SK-N-SH (cell line): ENCODE data around the gene DSCAML1. TPM values are rescaled to one million over a fixed set of nuclear protein-coding genes. Genes with fewer than 3 reads are reported as not detected.

Experiments used
- CTCF ChIA-PET: fragments of 300-600, 350-600 bp; formaldehyde crosslinking; extraction: SDS; loops from one replicate; lab custom pipeline; 2021; lab: Yijun Ruan, JAX
- POLR2A ChIA-PET: fragments of 350-600 bp; sonication (Branson Sonifier 250); formaldehyde crosslinking; extraction: SDS; loops from one replicate; lab custom pipeline; 2020; ENCODE audit warnings: antibody characterized with exemption, inconsistent platforms; lab: Yijun Ruan, JAX
- DNase-seq: peaks from one replicate; pipeline ENCODE4 v3.0.0; 2012
- H2AFZ ChIP-seq: fragments of 200-600 bp; sonication (generic); 2 replicates; pipeline ENCODE4 v1.8.1; 2016; ENCODE audit warnings: antibody characterized with exemption, mild to moderate bottlenecking, low read depth
- H3F3A ChIP-seq: fragments of 200-600 bp; sonication (generic); replicated peaks from 2 replicates; pipeline ENCODE3; 2016; ENCODE audit warnings: antibody characterized with exemption, mild to moderate bottlenecking; ENCODE audit not compliant: insufficient read depth
- H3K27ac ChIP-seq, 2 experiments: fragments of 200-500 bp in 1 of 2; fragments of 200-600 bp in 1 of 2; sonication (Bioruptor generic) in 1 of 2; sonication (generic), shearing (Covaris generic) in 1 of 2; 2 replicates each; pipeline versions ENCODE4 v1.5.1 to v1.6.1; 2014 to 2016; ENCODE audit warnings: low read depth in 2 of 2, inconsistent platforms in 1 of 2, low read length in 1 of 2, mild to moderate bottlenecking in 1 of 2, mixed read lengths in 1 of 2
- H3K27me3 ChIP-seq: fragments of 200-600 bp; sonication (generic), shearing (Covaris generic); 2 replicates; pipeline ENCODE4 v1.6.1; 2016; ENCODE audit warnings: mixed run types; ENCODE audit not compliant: insufficient read depth
- H3K36me3 ChIP-seq, 2 experiments: fragments of 200-500 bp in 1 of 2; fragments of 200-600 bp in 1 of 2; sonication (Bioruptor generic) in 1 of 2; sonication (generic) in 1 of 2; replicated peaks in 1 of 2; 2 replicates each; pipeline versions ENCODE3 to v1.5.1; 2014 to 2016; ENCODE audit warnings: low read length in 1 of 2, mild to moderate bottlenecking in 1 of 2; ENCODE audit not compliant: insufficient read depth in 2 of 2, control insufficient read depth in 1 of 2
- H3K4me1 ChIP-seq, 2 experiments: fragments of 200-500 bp in 1 of 2; fragments of 200-600 bp in 1 of 2; sonication (Bioruptor generic) in 1 of 2; sonication (generic), shearing (Covaris generic) in 1 of 2; 2 replicates each; pipeline versions ENCODE4 v1.5.1 to v1.6.1; 2014 to 2016; ENCODE audit warnings: low read depth in 1 of 2, low read length in 1 of 2, mixed run types in 1 of 2; ENCODE audit not compliant: insufficient read depth in 2 of 2, control insufficient read depth in 1 of 2
- H3K4me2 ChIP-seq: fragments of 200-600 bp; sonication (generic), shearing (Covaris generic); 2 replicates; pipeline ENCODE4 v1.6.1; 2017; ENCODE audit warnings: mixed run types
- H3K4me3 ChIP-seq, 2 experiments: fragments of 200-500 bp in 1 of 2; fragments of 200-600 bp in 1 of 2; sonication (Bioruptor generic) in 1 of 2; sonication (generic), shearing (Covaris generic) in 1 of 2; 2 replicates each; pipeline versions ENCODE4 v1.5.1 to v1.8.1; 2014 to 2016; ENCODE audit warnings: low read depth in 2 of 2, inconsistent platforms in 1 of 2, low read length in 1 of 2, mild to moderate bottlenecking in 1 of 2, mixed read lengths in 1 of 2, moderate library complexity in 1 of 2
- H3K79me2 ChIP-seq: fragments of 200-600 bp; sonication (generic); 2 replicates; pipeline ENCODE4 v1.8.1; 2017; ENCODE audit warnings: mild to moderate bottlenecking; ENCODE audit not compliant: insufficient read depth
- H3K9ac ChIP-seq: fragments of 200-600 bp; sonication (generic); 2 replicates; pipeline ENCODE4 v1.6.1; 2017; ENCODE audit warnings: mixed run types
- H3K9me2 ChIP-seq: fragments of 200-600 bp; sonication (generic); 2 replicates; pipeline ENCODE4 v1.6.1; 2017; ENCODE audit warnings: mixed run types
- H3K9me3 ChIP-seq: fragments of 200-600 bp; sonication (generic); 2 replicates; pipeline ENCODE4 v1.6.1; 2017; ENCODE audit warnings: mixed run types, mild to moderate bottlenecking, moderate library complexity
- H4K20me1 ChIP-seq: fragments of 200-600 bp; sonication (generic); 2 replicates; pipeline ENCODE4 v1.6.1; 2017; ENCODE audit warnings: mild to moderate bottlenecking, mixed run types; ENCODE audit not compliant: insufficient read depth
- CHD2 ChIP-seq: fragments of 150-350 bp; IDR thresholded peaks from 2 replicates; pipeline ENCODE4 v1.6.1; 2018; ENCODE audit warnings: low read length; ENCODE audit not compliant: partially characterized antibody
- CTCF ChIP-seq: fragments of 200-600 bp; sonication (generic); IDR thresholded peaks from 2 replicates; pipeline ENCODE4 v1.6.1; 2017; ENCODE audit warnings: antibody characterized with exemption, mild to moderate bottlenecking, moderate library complexity
- EZH2phosphoT487 ChIP-seq: fragments of 200-600 bp; sonication (generic); IDR thresholded peaks from 2 replicates; pipeline ENCODE4 v1.6.1; 2017; ENCODE audit warnings: low read depth, mixed run types, mild to moderate bottlenecking, antibody characterized with exemption, moderate library complexity, borderline replicate concordance
- FOXM1 ChIP-seq: IDR thresholded peaks from 2 replicates; pipeline ENCODE4 v1.4.0; 2012; ENCODE audit warnings: low read depth, mild to moderate bottlenecking
- GABPA ChIP-seq: IDR thresholded peaks from 2 replicates; pipeline ENCODE4 v1.4.0; 2012; ENCODE audit warnings: low read depth, mild to moderate bottlenecking
- GATA2 ChIP-seq: sonication (generic); formaldehyde crosslinking; IDR thresholded peaks from 2 replicates; pipeline ENCODE4 v1.5.0; 2020; ENCODE audit warnings: mild to moderate bottlenecking, missing genetic modification reagents
- MEF2A ChIP-seq: IDR thresholded peaks from 2 replicates; pipeline ENCODE4 v1.4.0; 2012; ENCODE audit warnings: low read depth, borderline replicate concordance
- MXI1 ChIP-seq: IDR thresholded peaks from 2 replicates; pipeline ENCODE4 v1.6.1; 2012; ENCODE audit warnings: mild to moderate bottlenecking, low read depth, low read length, improper control_type of control experiment
- RAD21 ChIP-seq: IDR thresholded peaks from 2 replicates; pipeline ENCODE4 v1.6.1; 2012; ENCODE audit warnings: mild to moderate bottlenecking, low read length
- RCOR1 ChIP-seq: fragments of 150-350 bp; IDR thresholded peaks from 2 replicates; pipeline ENCODE4 v1.6.1; 2017; ENCODE audit warnings: antibody characterized with exemption, low read length
- REST ChIP-seq: IDR thresholded peaks from 2 replicates; pipeline ENCODE4 v1.6.1; 2012; ENCODE audit warnings: mild to moderate bottlenecking, low read depth, low read length, moderate library complexity
- RXRA ChIP-seq: IDR thresholded peaks from 2 replicates; pipeline ENCODE4 v1.4.0; 2012; ENCODE audit warnings: low read depth, mild to moderate bottlenecking, borderline replicate concordance
- SIN3A ChIP-seq: IDR thresholded peaks from 2 replicates; pipeline ENCODE4 v1.6.1; 2012; ENCODE audit warnings: low read depth, mild to moderate bottlenecking, low read length, moderate library complexity, borderline replicate concordance
- TEAD4 ChIP-seq: IDR thresholded peaks from 2 replicates; pipeline ENCODE4 v1.4.0; 2012; ENCODE audit warnings: mild to moderate bottlenecking, borderline replicate concordance; ENCODE audit not compliant: insufficient read depth
- YY1 ChIP-seq: IDR thresholded peaks from 2 replicates; pipeline ENCODE4 v1.4.0; 2012; ENCODE audit warnings: low read depth, mild to moderate bottlenecking
- ZBTB33 ChIP-seq: IDR thresholded peaks from 2 replicates; pipeline ENCODE4 v1.4.0; 2012; ENCODE audit warnings: low read depth, borderline replicate concordance
- WGBS: methylation state at CpG from one replicate; pipeline ENCODE4 v1.1.6; 2017; ENCODE audit warnings: low lambda C conversion rate; 5-methylcytosine and 5-hydroxymethylcytosine counted together
- polyA plus RNA-seq, 3 experiments: library from polyadenylated mRNA; depleted of rRNA; stranded (reverse); fragments of >200 nt; gene quantifications; 2 replicates each; pipeline ENCODE4 v1.2.3, GENCODE V29; 2012
- TF ChIP-seq, protein P1 (sequence below): fragments of 150-350 bp; IDR thresholded peaks from 2 replicates; pipeline ENCODE4 v1.6.1; 2017; ENCODE audit warnings: antibody characterized with exemption, low read length, low read depth, borderline replicate concordance
- TF ChIP-seq, protein P2 (sequence below): IDR thresholded peaks from 2 replicates; pipeline ENCODE4 v1.4.0; 2012; ENCODE audit warnings: low read depth, borderline replicate concordance

The DSCAML1 gene
- polyA plus RNA-seq, 1 of the 3 experiments (the other 2 are of a cell fraction): not detected

DNA sequence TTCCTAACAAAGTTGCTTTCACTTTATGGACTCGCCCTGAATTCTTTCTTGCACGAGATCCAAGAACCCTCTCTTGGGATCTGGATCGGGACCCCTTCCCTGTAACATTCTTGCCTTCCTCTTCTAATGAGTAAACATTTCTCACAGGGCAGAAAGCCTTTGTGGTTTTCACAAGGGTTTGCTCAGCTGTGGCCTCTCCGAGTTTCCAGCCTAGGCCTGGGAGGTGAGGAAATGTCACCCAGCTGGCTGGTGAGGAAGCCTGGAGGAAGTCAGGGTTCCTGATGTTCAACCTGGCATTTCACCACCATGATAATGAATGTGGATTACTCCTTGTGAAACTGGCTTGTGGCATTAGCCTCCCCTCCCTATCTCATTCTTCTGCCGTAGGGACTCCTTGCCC, 224.9 kb downstream of the DSCAML1 start (continued):
- TF ChIP-seq REST (no peak), GATA2 (CRISPR knock-in tag) (no peak), MXI1 (no peak), GABPA (no peak)
- TF ChIP-seq, all 33 proteins: peak for 0

- CTCF ChIA-PET: interaction anchor here (0.9 to 2.4 kb wide), 6 partner anchors 10 to 246 kb away, joined by 3 to 9 read pairs (median 4); no protein-coding TSS in a partner anchor
- 34% methylated on average over 4 of the region's 5 CpGs for WGBS
- Histone ChIP-seq H3K4me3 (no peak overlapping the region), H3K4me1 (peaks cover 0 to 20% of the 10 kb centered on the region in 2 experiments; a peak in 2 of 4 replicates), H3K27ac (no peak overlapping the region; a peak in 1 of 4 replicates), H4K20me1 (no peaks in the 10 kb centered on the region), H3K9ac (no peak overlapping the region), H3K27me3 (0 out of 2 replicates have a peak, but pooled peaks cover 12% of the 10 kb centered on the region), H3K36me3 (no peaks in the 10 kb centered on the region), H3K4me2 (no peak overlapping the region), H3K9me2 (no peaks in the 10 kb centered on the region), H3F3A (no peaks in the 10 kb centered on the region), H3K79me2 (no peaks in the 10 kb centered on the region), H2AFZ (no peak overlapping the region), H3K9me3 (no peaks in the 10 kb centered on the region)
- no peak for TF ChIP-seq YY1
- TF ChIP-seq, protein P1, sequence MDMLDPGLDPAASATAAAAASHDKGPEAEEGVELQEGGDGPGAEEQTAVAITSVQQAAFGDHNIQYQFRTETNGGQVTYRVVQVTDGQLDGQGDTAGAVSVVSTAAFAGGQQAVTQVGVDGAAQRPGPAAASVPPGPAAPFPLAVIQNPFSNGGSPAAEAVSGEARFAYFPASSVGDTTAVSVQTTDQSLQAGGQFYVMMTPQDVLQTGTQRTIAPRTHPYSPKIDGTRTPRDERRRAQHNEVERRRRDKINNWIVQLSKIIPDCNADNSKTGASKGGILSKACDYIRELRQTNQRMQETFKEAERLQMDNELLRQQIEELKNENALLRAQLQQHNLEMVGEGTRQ: no peak
- no peak for TF ChIP-seq SIN3A
- TF ChIP-seq RCOR1: no peak
- TF ChIP-seq CTCF: no peak
- TF ChIP-seq FOXM1: no peak
- no peak for TF ChIP-seq RAD21
- no peak for TF ChIP-seq CHD2
- TF ChIP-seq EZH2phosphoT487: no peak
- no peak for TF ChIP-seq TEAD4
- TF ChIP-seq GABPA: no peak
- TF ChIP-seq, protein P2, sequence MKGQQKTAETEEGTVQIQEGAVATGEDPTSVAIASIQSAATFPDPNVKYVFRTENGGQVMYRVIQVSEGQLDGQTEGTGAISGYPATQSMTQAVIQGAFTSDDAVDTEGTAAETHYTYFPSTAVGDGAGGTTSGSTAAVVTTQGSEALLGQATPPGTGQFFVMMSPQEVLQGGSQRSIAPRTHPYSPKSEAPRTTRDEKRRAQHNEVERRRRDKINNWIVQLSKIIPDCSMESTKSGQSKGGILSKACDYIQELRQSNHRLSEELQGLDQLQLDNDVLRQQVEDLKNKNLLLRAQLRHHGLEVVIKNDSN: no peak
- TF ChIP-seq RXRA: no peak
- no peak for TF ChIP-seq GATA2 (CRISPR knock-in tag)
- TF ChIP-seq MXI1: no peak
- TF ChIP-seq ZBTB33: no peak
- no peak for TF ChIP-seq MEF2A
- POLR2A ChIA-PET: interaction anchor here (1.3 kb wide), 1 partner anchor 127 kb away, joined by 3 read pairs; no protein-coding TSS in a partner anchor
- DNase-seq: no peak
Measured at GRCh38 chr11:117570701-117571100, 226.3 kb downstream of the DSCAML1 start.
